ENCODE measurements around the gene ZFPM1. TPM values are rescaled to one million over a fixed set of nuclear protein-coding genes. Genes with fewer than 3 reads are reported as not detected.

Gene ZFPM1
- polyA plus RNA-seq, 1 donor = 1.8 TPM

DNA sequence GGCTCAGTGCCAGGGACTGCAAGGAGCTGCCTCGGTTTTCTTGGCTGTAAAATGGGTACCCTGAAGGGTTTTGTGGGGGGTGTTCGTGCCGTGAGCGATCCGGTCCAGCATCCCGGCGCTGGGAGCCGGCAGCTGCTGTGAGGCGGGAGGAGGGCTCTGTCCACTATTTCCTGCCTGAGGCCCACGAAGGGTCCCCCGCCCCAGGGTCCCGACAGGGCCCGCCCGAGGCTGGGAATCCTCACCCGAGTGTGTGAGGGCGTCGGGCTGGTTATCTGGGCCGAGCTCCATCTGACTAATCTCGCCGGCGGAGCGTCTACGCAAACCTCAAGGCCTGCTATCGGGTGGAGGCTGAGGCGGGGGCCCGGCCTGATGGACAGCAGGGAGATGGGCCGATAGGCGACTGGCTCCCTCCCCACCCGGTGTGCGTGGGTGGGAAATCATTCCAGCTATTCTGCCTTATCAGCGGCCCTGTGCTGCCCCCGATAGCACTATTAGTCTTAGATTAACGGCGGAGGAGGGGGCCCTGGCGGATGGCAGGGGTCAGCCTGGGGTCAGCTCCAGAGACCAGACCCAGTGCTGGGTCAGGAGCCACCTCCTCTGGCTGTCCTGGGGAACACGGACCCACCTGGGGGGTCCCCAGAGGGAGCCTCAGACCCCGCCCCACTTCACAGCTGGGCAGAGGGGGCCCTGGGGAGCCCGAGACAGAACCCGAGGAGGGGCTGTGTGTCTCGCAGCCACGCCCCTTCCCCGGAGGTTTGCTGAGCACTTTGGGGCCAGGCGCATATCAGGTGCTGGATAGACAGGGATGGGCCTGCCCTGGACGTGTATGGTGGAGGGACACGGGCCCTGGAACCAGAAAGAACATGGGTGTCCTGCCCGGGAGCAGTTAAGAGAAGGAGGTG is 44.7 kb downstream of the ZFPM1 start:
- no peak for DNase-seq (ENCODE audit: low read depth)

DNA sequence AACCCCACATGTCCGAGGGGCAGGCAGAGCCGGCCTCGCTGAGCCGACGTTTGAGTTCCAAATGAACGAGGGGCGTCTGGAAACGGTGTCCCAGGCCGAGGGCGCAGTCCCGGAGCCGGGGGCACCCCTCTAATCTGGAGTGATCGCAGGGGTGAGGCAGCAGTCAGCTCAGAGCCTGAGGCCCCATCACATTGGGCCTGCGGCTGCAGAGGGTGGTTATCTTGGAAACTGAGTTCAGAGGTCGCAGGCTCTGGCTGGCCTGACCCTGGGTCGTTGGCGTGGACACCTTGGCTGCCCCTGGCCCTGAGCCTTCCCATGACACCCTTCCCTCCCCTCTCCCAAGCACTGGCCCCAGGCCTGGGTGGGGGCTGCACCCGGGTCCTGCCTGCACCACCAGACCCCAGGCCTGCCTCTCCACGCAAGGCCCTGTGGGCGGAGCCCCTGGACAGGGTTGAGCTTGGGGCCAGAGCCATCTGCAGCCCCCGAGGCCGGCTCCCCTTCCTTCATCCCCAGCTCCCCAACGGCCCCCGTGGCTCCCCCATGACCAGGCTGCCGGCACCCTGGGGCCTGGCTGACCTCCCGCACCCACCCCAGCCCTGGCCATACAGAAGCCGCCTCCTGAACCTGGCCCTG is 45.6 kb downstream of the ZFPM1 start:
- no peak for DNase-seq (ENCODE audit: low read depth)

DNA sequence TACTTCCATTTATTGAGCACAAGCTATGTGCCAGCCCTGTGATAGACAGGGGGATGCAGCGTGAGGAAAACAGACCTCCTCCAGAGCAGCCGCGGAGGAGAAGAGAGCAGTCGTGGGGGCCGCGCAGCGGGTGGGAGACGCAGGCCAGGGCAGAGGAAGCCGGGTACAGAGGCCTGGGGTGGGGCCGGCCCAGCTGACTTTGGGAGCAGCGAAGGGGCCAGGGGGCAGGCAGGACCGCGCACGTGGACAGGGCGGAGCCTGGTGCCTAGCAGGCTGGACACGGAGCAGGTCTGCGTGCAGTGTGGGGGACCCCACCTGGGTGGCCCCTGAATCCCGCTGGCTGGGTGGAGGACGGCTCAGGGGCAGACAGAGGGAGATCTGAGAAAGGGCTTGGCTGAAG is 46.2 kb downstream of the ZFPM1 start:
- no peak for DNase-seq (ENCODE audit: low read depth)

DNA sequence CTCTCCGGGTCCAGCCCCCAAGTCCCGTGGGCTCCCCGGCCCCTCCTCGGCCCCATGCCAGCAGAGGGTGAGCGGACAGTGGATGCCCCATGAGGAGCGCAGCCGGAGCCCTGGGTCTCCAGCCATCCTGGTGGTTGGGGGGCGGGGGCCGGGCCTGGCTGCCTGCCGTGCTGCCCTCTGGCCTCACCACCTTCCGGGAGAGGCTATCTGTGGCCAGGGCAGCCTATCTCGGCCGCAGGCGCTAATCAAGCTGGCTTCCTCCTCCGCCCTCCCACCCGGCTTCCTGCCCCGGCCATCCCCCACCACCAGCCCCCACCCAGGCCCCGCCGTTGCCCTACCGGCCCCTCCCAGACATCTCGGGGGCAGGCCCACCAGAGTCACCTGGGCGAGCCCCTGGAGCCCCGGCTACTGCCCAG is 46.8 kb downstream of the ZFPM1 start:
- no peak for DNase-seq (ENCODE audit: low read depth)

DNA sequence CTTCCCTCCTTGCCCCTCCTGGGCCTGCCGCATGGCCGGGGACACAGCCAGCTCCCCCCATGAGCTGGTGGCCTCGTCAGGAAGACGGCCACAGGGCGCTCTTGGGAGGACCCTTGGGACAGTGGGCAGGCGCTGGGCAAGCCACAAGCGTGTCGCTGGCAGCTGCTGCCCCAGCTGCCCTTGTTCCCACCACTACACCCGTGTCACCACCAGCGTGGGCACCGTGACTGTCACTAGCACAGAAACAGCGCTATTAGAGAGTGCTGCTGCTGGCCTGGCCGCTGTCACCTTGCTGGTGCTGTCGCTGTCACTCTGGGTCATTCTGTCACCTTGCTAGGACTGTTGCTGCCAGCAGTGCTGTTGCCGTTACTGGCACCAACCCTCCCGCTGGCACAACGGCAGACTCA is 47.2 kb downstream of the ZFPM1 start:
- DNase-seq (ENCODE audit: low read depth) = no peak

DNA sequence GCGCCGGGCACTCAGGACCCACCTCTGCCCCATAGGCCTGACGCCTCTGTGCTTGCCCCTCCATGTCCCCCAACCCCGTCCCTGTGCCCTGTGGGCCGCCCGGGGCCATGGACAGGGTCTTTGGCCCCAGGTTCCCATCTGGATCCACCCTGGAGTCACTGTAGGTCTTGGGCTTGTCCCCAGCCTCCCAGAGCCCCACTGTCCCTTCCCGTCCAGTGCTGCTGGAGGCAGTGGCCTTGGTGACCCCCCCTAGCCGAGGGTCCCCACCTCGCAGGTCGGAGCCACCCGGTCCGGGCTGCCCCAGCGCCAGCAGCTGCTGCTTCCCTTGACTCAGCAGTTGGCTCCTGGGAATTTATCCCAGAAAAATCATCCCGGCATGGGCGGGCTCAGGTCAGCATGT is 49.3 kb downstream of the ZFPM1 start:
- no peak for DNase-seq (ENCODE audit: low read depth)

DNA sequence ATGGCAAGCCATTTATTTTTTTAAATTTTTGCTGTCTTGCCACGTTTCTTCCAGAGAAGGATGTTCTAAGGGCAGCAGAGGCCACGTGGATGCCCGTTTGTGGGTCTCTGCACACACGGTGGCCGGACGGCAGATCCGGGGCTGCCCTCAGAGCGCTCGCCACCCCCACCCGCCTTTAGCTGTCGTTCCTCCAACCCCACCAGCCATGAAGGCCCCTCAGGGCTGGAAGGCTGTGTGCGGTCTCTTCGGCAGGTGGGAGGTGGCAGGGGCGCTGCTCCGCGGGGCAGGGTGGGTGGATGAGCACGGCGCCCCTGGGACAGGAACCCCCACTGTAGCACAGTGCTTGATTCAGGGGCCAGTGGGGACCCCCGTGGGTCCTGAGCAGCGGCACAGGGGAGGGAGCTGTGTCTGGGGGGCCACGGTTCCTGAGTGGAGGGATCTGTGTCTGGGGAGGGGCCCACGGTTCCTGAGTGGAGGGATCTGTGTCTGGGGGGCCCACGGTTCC is 49.7 kb downstream of the ZFPM1 start:
- no peak for DNase-seq (ENCODE audit: low read depth)

DNA sequence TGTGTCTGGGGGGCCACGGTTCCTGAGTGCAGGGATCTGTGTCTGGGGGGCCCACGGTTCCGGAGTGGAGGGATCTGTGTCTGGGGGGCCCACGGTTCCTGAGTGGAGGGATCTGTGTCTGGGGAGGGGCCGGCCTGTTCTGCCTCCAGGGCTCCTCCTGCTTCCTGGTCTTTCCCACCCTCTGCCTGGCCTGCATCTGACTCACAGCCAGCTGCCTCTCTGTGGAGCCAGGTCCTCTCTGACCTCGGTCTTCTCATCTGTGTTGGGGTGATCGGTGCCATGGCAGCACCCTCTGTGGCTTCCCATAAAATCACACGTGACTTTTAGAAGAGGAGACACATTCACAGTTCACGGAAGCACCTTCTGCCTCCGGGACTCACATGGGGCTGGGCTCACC is 50.3 kb downstream of the ZFPM1 start:
- no peak for DNase-seq (ENCODE audit: low read depth)

DNA sequence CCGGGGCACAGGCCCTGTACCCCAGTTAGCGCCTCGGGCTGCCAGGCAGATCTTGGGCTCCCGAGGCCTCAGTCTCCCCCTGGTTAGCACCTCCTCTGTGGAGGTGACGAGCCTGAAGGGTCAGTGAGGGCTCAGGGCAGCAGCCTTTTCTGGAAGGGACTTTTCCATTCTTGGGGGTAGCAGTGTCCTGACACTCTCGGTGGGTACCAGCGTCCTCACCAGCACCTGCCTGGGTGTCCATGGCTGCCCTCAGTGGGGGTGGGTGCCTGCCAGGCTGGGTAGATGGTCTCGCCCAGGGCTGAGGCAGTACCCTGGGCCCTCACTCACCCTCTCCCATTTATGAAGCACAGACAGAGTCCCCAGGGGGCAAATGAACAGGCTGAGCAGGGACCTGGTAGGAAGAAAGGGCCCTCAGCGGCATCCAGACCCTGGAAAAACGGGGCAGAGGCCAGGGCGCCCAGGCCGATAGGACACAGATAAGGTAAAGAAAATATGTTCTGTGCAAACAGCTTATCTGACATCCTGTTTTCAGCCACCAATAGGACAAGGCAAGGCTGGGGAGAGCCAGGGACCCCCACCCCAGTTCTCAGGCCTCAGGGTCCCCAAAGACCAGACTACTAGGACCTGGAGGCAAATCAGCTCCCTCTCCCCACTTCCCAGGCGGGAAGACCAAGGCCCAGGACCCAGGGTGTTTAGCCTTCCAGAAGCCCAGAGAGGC is 50.9 kb downstream of the ZFPM1 start:
- DNase-seq (ENCODE audit: low read depth) = no peak

DNA sequence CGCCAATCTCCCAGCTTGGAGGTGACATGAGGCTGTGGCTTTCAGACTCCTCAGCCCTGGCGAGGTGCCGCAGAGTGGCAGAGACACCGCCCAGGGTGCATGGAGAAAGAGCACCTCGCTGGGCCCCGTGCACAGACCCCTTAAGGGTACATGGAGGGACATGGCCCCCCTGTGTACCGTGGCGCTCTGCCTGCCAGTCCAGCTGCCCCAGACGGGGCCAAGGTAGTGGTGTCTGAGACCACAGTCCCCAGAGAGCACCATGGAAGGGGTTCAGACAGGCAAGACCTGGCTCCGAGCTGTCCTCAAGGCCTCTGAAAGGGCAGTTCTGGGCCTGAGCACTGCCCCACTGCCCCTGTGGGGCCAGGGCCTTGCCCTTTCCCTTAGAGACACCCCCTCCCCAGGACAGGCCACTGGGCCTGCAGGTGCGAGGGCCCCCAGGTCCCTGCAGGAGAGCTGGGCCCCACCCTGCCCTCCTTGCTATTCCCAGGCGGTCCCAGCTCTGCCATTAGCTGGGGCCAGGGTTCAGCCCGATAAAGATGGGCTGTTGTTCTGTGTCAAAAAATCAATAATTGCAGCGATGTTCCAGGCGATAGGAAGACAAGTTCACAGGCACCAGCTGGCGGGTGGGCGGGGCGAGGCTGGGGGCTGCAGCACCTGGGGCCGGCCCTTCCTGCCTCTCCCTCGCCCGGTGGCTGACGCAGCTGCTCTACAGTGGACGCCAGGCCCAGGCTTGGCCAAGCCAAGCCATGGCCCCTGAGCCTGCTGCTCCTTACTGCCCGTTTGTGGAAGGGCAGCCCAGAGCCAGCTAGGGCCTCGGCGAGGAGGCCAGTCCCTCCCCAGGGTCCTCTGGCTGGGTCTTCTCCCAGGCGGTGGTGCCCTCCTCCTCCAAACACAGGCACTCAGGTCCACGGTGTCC is 51.7 kb downstream of the ZFPM1 start:
- no peak for DNase-seq (ENCODE audit: low read depth)

DNA sequence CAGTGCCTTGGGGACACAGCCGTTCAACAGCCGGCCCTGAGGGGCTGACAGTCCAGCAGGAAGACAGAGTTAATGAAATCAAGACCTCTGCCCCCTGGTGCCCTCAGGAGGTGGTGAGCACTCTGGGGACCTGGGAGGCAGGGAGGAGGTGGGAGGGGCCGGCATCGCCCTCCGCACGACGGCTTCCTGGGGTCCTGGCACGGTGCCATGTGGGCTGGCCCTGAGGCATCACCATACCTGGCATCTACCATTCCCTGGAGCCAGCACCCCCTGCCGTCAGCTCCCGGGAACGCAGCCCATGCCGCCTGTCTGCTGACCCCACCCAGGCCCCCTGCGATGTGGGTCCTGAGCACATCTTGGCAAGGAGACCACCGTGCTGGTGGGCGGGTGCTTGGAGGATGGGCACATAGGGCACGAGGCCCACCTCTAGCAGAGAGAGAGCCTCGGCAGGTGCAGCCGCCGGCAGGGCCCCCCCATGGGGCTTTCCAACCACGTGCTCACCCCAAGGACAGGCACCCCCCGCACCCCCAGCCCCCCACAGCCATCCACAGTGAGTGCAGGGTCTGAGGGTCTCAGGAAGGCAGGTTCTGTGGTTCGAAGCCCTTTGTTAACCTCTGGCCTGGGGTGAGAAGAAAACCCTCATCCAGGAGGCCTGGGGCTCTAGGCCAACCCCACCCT is 52.5 kb downstream of the ZFPM1 start:
- DNase-seq (ENCODE audit: low read depth) = no peak

DNA sequence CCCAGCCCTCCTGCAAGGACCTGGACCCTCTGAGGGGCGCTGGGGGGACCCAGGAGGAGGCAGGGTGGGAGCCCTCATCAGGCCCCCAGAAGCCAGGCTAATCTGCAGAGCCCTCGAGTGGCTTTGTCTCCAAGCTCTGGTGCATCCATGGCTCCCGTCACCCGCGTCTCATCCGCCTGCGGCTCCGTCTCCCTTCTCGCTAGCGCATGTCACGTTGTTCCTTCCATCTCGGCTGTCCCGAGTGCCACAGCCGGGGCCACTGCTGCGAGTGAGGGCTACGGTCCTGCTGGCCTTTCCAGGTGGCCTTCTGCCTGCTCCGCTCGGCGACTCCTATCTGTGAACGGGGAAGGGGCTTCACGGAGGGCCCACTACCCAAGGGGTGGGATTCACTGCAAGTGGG is 53.6 kb downstream of the ZFPM1 start:
- DNase-seq (ENCODE audit: low read depth) = no peak

DNA sequence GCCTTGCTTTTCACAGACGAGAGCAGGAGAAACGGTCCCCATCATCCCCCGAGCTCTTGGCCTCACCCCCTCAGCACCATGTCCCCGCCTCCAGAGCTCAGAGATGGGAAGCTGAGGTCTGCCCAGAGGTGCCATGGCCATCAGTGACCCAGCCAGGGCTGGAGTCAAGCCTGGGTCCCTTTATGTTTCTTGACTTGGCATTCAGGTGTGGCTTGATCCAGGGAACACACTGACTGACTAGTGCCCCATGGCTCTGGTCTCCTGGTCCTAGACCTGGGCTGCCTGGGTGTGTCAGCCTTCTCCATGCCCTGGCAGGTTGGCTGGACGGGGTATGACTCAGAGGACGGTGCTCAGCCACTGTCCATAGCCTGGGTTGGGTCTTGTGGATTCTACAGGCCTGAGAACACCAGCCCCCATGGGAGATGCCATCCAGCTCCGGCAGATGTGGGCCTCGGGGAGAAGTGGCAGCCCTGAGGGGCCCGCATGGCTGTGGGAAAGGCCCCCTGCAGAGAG is 54.2 kb downstream of the ZFPM1 start:
- no peak for DNase-seq (ENCODE audit: low read depth)

DNA sequence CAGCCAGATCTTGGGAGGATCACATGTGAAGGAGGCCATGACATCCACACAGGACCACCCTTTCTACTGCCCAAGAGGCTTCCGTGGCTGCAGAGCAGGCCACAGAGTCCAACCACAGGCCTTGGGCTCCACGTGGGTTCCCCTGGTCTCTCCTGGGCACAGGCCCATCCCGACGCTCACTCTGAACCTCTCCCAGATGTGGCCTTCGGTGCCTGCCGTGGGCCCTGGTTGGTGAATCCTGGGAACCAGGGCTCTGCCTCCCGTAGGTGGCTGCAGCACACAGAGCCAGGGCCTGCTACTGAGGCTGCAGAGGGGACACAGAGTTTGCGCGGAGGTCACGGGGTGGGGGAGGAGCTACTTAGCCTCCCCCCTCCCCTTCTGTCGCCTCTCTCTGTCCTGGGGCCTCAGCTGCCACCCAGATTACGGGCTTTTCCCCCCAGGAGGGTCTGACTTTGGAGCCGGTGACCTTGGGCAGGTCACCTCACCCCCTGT is 55.3 kb downstream of the ZFPM1 start:
- no peak for DNase-seq (ENCODE audit: low read depth)

DNA sequence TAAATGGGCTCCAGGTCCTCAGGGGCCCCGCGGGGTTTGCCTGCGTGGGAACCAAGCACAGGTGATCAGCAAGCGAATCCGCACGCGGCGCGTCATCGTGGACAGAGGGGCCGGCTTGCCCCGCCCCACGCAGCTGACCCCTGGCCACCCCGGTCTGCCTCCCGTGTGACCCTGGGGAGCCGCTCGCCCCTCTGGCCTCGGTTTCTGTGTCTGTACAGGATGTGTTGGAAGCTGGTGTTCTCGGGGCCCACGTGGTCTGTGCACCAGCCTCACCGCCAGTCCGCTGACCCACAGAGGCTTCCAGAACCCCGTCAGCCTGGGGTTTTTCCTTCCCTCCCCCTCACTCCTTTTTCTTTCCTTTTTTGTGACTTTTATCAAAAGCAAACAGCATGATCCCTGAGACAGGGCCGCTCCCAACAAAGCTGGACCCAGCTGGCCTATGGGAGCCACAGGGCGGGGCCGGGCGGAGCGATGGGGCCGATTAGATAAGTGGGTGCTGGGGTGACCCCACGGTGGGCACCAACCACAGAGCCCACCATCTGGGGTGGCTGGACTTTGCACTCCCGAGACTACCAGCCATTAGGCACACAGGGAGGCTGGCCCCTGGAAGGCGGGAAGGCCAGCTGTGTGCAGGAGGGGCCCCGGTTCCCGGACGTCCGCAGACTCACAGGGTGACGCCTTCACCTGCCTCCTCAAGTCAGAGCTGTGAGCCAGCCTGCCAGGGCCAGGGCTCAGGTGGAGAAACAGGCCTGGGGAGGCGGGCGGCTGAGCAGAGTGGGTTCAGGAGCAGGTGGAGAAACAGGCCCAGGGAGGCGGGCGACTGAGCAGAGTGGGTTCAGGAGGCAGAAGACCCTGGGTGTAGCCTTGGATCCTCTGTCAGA is 56.0 kb downstream of the ZFPM1 start:
- DNase-seq (ENCODE audit: low read depth) = no peak

DNA sequence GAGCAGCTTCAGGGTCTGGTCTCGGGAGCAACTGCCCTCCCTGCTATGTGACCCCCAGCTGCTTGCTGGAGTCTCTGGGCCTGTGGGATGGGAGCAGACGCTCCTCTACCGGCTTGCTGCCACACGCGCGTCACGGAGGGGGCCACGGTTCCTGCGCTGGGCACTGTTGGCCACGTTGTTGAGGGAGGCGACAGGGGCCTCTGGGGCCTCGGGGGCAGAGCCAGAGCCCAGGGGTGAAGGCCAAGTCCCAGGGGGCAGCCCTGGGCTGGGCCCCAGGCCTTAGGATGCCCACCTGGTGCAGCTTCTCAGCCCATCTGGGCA is 56.6 kb downstream of the ZFPM1 start:
- DNase-seq (ENCODE audit: low read depth) = no peak

DNA sequence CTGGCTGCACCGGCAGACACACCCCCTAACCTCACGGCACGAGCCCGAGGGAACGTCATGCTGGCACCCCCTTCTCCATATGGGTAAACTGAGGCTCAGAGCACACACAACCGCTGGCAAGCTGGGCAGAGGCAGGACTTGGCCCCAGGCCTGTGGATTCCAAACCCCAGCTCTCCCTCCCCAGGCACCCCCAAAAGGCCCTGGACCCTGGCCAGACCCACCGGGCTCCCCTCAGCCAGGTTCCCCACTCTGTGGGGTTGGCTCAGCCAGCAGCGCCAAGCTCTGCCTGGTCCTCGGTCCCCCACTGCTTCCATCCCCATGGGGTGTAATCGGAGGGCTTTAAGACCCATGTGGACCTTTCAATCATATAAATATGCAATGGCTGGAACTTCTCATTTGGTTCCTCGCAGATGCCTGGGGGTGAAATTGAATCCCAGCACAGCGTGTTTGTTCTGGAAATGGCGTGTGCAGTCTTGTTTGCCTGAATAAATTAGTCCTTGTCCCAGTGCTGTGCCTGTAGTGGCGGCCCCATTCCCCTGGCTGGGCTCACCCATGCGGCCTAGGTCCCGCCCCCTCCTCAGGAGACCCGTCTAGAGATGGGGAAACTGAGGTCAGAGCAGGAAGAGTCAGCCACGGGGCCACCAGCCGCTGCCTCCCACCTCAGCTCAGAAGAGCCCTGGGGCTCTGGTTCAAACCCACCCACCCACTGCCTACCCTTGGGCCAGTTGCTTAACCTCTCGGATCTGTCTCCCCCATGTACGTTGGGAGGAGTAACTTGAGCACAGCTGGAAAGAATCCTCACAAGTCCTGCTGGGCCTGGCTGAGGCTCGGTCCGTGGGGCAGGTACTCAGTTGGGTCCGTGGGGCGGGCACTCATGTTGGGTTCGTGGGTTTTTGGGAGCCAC is 57.3 kb downstream of the ZFPM1 start:
- DNase-seq (ENCODE audit: low read depth) = no peak

DNA sequence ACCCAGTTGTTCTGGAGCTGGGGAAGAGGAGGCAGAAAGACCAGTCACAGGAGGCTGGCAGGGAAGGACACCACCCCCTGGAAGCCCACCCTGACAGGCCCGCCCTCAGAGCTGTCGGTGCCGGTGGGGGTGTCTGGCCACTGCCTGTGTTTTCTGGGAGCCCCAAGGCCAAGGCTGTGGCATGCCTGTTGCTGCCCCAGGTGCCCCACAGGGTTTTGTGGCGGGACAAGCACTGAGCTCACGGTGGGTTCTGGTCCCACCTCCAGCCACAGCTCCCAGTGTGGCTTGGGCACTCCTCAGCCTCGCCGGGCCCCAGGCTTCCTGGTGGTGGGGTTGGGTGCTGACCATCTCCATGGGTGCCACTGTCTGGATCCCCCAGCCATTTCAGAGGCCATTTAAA is 58.0 kb downstream of the ZFPM1 start:
- no peak for DNase-seq (ENCODE audit: low read depth)

DNA sequence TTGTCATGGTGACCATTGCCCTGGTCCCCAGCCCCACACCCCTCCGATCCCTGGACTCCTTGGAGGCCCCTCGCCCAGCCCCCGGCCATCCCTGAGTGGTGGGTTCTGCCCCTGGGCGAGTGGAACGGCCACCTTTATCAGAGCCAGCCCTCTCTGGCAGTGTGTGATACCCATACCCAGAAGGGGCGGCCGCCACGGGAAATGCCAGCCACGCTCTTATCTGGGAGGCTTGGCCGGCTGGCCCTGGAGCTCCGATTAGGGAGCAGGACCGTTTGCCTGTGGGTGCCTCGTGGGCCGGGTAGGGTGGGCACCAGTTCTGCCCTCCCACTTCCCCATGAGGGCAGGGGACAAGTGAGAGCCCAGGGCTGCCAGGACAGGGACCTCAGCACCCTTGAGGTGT is 58.8 kb downstream of the ZFPM1 start:
- DNase-seq (ENCODE audit: low read depth) = no peak
